Activated CD4-positive, alpha-beta T cell treated with anti-CD3 and anti-CD28 coated beads for 36 hours (primary cell): ENCODE data around the gene KIF1A. TPM values are rescaled to one million over a fixed set of nuclear protein-coding genes. Genes with fewer than 3 reads are reported as not detected.
A peak's percentile ranks its signal among the peaks of the same experiment; 100 is the strongest.

Source experiments
- ATAC-seq: fragments of 200-7000 bp; cut with Tn5 transposase; one replicate; pipeline ENCODE4 v1.10.0; 2021; ENCODE audit warnings: mild to moderate bottlenecking, moderate library complexity
- CTCF ChIA-PET: fragments of 350-600 bp; sonication (Branson Sonifier 250); formaldehyde crosslinking; loops from one replicate; lab custom pipeline; 2021; ENCODE audit warnings: antibody characterized with exemption; lab: Charles Lee
- POLR2A ChIA-PET: fragments of 350-600 bp; sonication (Branson Sonifier 250); formaldehyde crosslinking; loops from one replicate; lab custom pipeline; 2021; ENCODE audit warnings: antibody characterized with exemption, inconsistent platforms; lab: Charles Lee
- DNase-seq: peaks from one replicate; pipeline ENCODE4 v3.0.0-alpha.2; 2020
- H3K27ac Mint-ChIP-seq: one replicate; pipeline ENCODE4 v1.8.0; 2021; ENCODE audit warnings: mixed read lengths
- H3K27me3 Mint-ChIP-seq: one replicate; pipeline ENCODE4 v1.8.0; 2021; ENCODE audit warnings: mixed read lengths
- H3K36me3 Mint-ChIP-seq: one replicate; pipeline ENCODE4 v1.8.0; 2021; ENCODE audit warnings: low read depth, mixed read lengths
- H3K4me1 Mint-ChIP-seq: one replicate; pipeline ENCODE4 v1.8.0; 2021; ENCODE audit warnings: mixed read lengths
- H3K4me3 Mint-ChIP-seq: one replicate; pipeline ENCODE4 v1.8.0; 2021; ENCODE audit warnings: mild to moderate bottlenecking, moderate library complexity, mixed read lengths
- H3K9me3 Mint-ChIP-seq: one replicate; pipeline ENCODE4 v1.8.0; 2021; ENCODE audit warnings: low read depth, mixed read lengths
- intact Hi-C, 2 experiments: fragments of 100-400 bp; cut with DNase I in 1 of 2; cut with micrococcal nuclease in 1 of 2; formaldehyde crosslinking; loops; one replicate each; pipeline versions ENCODE4 v1.14.2 to v1.15.1; 2022 to 2024; cut with DNase I, micrococcal nuclease
- total RNA-seq, 2 experiments: library from RNA; stranded (reverse); gene quantifications; one replicate each; pipeline ENCODE4 v1.2.3, GENCODE V29; 2021

KIF1A gene
- 1 to 10 TPM; 4.6 to 8.2 TPM for total RNA-seq

- no peaks in the 10 kb centered on the region for H3K9me3 Mint-ChIP-seq
- CTCF ChIA-PET = interaction anchor here (0.6 kb wide), 1 partner anchor 544 kb away, joined by 3 read pairs; no protein-coding TSS in a partner anchor
- ATAC-seq = peak; percentile 49
Observed at GRCh38 chr2:240819858-240820606, at the start of gene KIF1A. KIF1A (minus strand) TSS chr2:240820219; CDS start chr2:240797752, 22,467 bp downstream.

GRCh38 chr2:240869109-240869955 lies 49.3 kb upstream of the KIF1A start:
- ChIA-PET CTCF (interaction anchor here (0.6 kb wide), 1 partner anchor 8 kb away, joined by 3 read pairs; no protein-coding TSS in a partner anchor), POLR2A (no interaction called here)
- intact Hi-C loops = no loop called here
- Mint-ChIP-seq H3K4me1 (no peaks in the 10 kb centered on the region), H3K36me3 (no peaks in the 10 kb centered on the region), H3K9me3 (no peaks in the 10 kb centered on the region), H3K4me3 (no peak overlapping the region), H3K27ac (no peak overlapping the region), H3K27me3 (no peaks in the 10 kb centered on the region)
- DNase-seq (no peak), ATAC-seq (no peak)

More at GRCh38 chr2:240819858-240820606, at the start of gene KIF1A:
- Mint-ChIP-seq H3K36me3 (no peaks in the 10 kb centered on the region), H3K4me3 (peak within 1 kb of the TSS; percentile 60), H3K4me1 (peaks cover 6% of the 10 kb centered on the region), H3K27ac (no peak within 1 kb of the TSS), H3K27me3 (peaks cover 42% of the 10 kb centered on the region)
- intact Hi-C loops = loop anchor here in 1 of 2 experiments (1.0 kb wide), 1 partner anchor 12 kb away; no protein-coding TSS in a partner anchor
- POLR2A ChIA-PET = no interaction called here
- DNase-seq = peak; percentile 44

GRCh38 chr2:240868286-240869108 lies 48.5 kb upstream of the KIF1A start, which contains the start of gene AGXT:
AGXT (plus strand) TSS chr2:240868824; CDS start chr2:240868866, 42 bp downstream.
- Mint-ChIP-seq H3K4me3 (no peak within 1 kb of the TSS), H3K4me1 (no peaks in the 10 kb centered on the region), H3K9me3 (no peaks in the 10 kb centered on the region), H3K36me3 (no peaks in the 10 kb centered on the region), H3K27ac (no peak within 1 kb of the TSS), H3K27me3 (no peaks in the 10 kb centered on the region)
- intact Hi-C loops = no loop called here
- CTCF ChIA-PET = no interaction called here
- POLR2A ChIA-PET = no interaction called here
- DNase-seq (no peak), ATAC-seq (no peak)

GRCh38 chr2:240865391-240865790 lies 45.4 kb upstream of the KIF1A start:
- no peak for ATAC-seq
- Mint-ChIP-seq H3K4me1 (no peaks in the 10 kb centered on the region), H3K36me3 (no peaks in the 10 kb centered on the region), H3K9me3 (no peaks in the 10 kb centered on the region), H3K27me3 (no peaks in the 10 kb centered on the region), H3K27ac (no peak overlapping the region), H3K4me3 (no peak overlapping the region)
- DNase-seq = no peak
- intact Hi-C loops = no loop called here
- CTCF ChIA-PET = no interaction called here
- POLR2A ChIA-PET = no interaction called here

- Mint-ChIP-seq H3K36me3 (no peaks in the 10 kb centered on the region), H3K9me3 (no peaks in the 10 kb centered on the region), H3K4me1 (no peaks in the 10 kb centered on the region), H3K27me3 (peaks cover 2% of the 10 kb centered on the region), H3K27ac (no peak overlapping the region), H3K4me3 (no peak overlapping the region)
- intact Hi-C loops = no loop called here
- CTCF ChIA-PET = no interaction called here
- POLR2A ChIA-PET = no interaction called here
- no peak for ATAC-seq
- no peak for DNase-seq
Observed at GRCh38 chr2:240864475-240864874, 44.5 kb upstream of the KIF1A start.

GRCh38 chr2:240861547-240861946 lies 41.5 kb upstream of the KIF1A start:
- ChIA-PET POLR2A (interaction anchor here (0.6 kb wide), 1 partner anchor 138 kb away, joined by 3 read pairs; no protein-coding TSS in a partner anchor), CTCF (interaction anchor here (0.7 to 1.4 kb wide), 4 partner anchors 8 to 31 kb away, joined by 3 to 9 read pairs (median 4); no protein-coding TSS in a partner anchor)
- H3K27me3 Mint-ChIP-seq = peaks cover 3% of the 10 kb centered on the region
- intact Hi-C loops = no loop called here
- no peak overlapping the region for H3K27ac Mint-ChIP-seq
- H3K36me3 Mint-ChIP-seq = no peaks in the 10 kb centered on the region
- H3K4me1 Mint-ChIP-seq = no peaks in the 10 kb centered on the region
- H3K4me3 Mint-ChIP-seq = no peak overlapping the region
- ATAC-seq (no peak), DNase-seq (no peak)
- H3K9me3 Mint-ChIP-seq = no peaks in the 10 kb centered on the region

- no peaks in the 10 kb centered on the region for H3K36me3 Mint-ChIP-seq
- peaks cover 3% of the 10 kb centered on the region for H3K27me3 Mint-ChIP-seq
- intact Hi-C loops = no loop called here
- no peak for ATAC-seq
- CTCF ChIA-PET = no interaction called here
- H3K4me3 Mint-ChIP-seq = no peak overlapping the region
- POLR2A ChIA-PET = no interaction called here
- DNase-seq = no peak
- H3K27ac Mint-ChIP-seq = no peak overlapping the region
- peaks cover 11% of the 10 kb centered on the region for H3K9me3 Mint-ChIP-seq
- H3K4me1 Mint-ChIP-seq = no peaks in the 10 kb centered on the region
Observed at GRCh38 chr2:240858871-240859270, 38.9 kb upstream of the KIF1A start.

- DNase-seq = no peak
- no peaks in the 10 kb centered on the region for H3K36me3 Mint-ChIP-seq
- H3K4me1 Mint-ChIP-seq = no peaks in the 10 kb centered on the region
- no peak overlapping the region for H3K27ac Mint-ChIP-seq
- no peak for ATAC-seq
- CTCF ChIA-PET = no interaction called here
- POLR2A ChIA-PET = no interaction called here
- peaks cover 11% of the 10 kb centered on the region for H3K9me3 Mint-ChIP-seq
- no peak overlapping the region for H3K4me3 Mint-ChIP-seq
- H3K27me3 Mint-ChIP-seq = peaks cover 3% of the 10 kb centered on the region
- intact Hi-C loops = no loop called here
Observed at GRCh38 chr2:240858321-240858720, 38.3 kb upstream of the KIF1A start.

GRCh38 chr2:240857039-240858008 lies 37.3 kb upstream of the KIF1A start:
- DNase-seq (no peak), ATAC-seq (no peak)
- H3K36me3 Mint-ChIP-seq = no peaks in the 10 kb centered on the region
- H3K27ac Mint-ChIP-seq = no peak overlapping the region
- H3K9me3 Mint-ChIP-seq = peaks cover 11% of the 10 kb centered on the region
- ChIA-PET POLR2A (no interaction called here), CTCF (no interaction called here)
- intact Hi-C loops = no loop called here
- no peak overlapping the region for H3K4me3 Mint-ChIP-seq
- H3K4me1 Mint-ChIP-seq = no peaks in the 10 kb centered on the region
- H3K27me3 Mint-ChIP-seq = peaks cover 3% of the 10 kb centered on the region

- ATAC-seq (no peak), DNase-seq (no peak)
- POLR2A ChIA-PET = no interaction called here
- Mint-ChIP-seq H3K27ac (no peak overlapping the region), H3K4me3 (no peak overlapping the region), H3K27me3 (peaks cover 3% of the 10 kb centered on the region), H3K36me3 (no peaks in the 10 kb centered on the region), H3K4me1 (no peaks in the 10 kb centered on the region), H3K9me3 (peaks cover 11% of the 10 kb centered on the region)
- intact Hi-C loops = no loop called here
- CTCF ChIA-PET = no interaction called here
Observed at GRCh38 chr2:240856151-240856980, 36.3 kb upstream of the KIF1A start.
